ENCODE results near the gene PDLIM4. TPM values are rescaled to one million over a fixed set of nuclear protein-coding genes. Genes with fewer than 3 reads are reported as not detected.

PDLIM4 gene
- total RNA-seq, 1 donor from 2014 or later = 47.8 TPM

GRCh38 chr5:132293992-132294727 is 36.7 kb downstream of the PDLIM4 start, which contains the start of gene SLC22A4:
Gene SLC22A4 (plus strand): TSS chr5:132294394. CDS start chr5:132294617, 223 bp downstream.
- DNase-seq (ENCODE audit: extremely low spot score, unreplicated experiment) = peak; percentile 97
- Mint-ChIP-seq H3K27ac (ENCODE audit: unreplicated experiment) (peak within 1 kb of the TSS; percentile 96), H3K36me3 (ENCODE audit: unreplicated experiment) (no peaks in the 10 kb centered on the region), H3K9me3 (ENCODE audit: unreplicated experiment) (no peaks in the 10 kb centered on the region), H3K27me3 (ENCODE audit: unreplicated experiment) (no peaks in the 10 kb centered on the region), H3K4me3 (ENCODE audit: unreplicated experiment) (peak within 1 kb of the TSS; percentile 87), H3K4me1 (ENCODE audit: unreplicated experiment) (peaks cover 20% of the 10 kb centered on the region)
- no peak for TF ChIP-seq CTCF (IDR thresholded peaks at IDR 0.05)

- no peak for TF ChIP-seq CTCF (IDR thresholded peaks at IDR 0.05)
- H3K27me3 Mint-ChIP-seq (ENCODE audit: unreplicated experiment) = no peaks in the 10 kb centered on the region
- H3K4me3 Mint-ChIP-seq (ENCODE audit: unreplicated experiment) = peak overlapping the region; percentile 87
- H3K4me1 Mint-ChIP-seq (ENCODE audit: unreplicated experiment) = peaks cover 20% of the 10 kb centered on the region
- DNase-seq (ENCODE audit: extremely low spot score, unreplicated experiment) = peak; percentile 84
- no peaks in the 10 kb centered on the region for H3K36me3 Mint-ChIP-seq (ENCODE audit: unreplicated experiment)
- H3K27ac Mint-ChIP-seq (ENCODE audit: unreplicated experiment) = peak overlapping the region; percentile 85
- H3K9me3 Mint-ChIP-seq (ENCODE audit: unreplicated experiment) = no peaks in the 10 kb centered on the region
Measured at GRCh38 chr5:132294728-132295504, 37.4 kb downstream of the PDLIM4 start.

- H3K4me1 Mint-ChIP-seq (ENCODE audit: unreplicated experiment) = peaks cover 20% of the 10 kb centered on the region
- H3K9me3 Mint-ChIP-seq (ENCODE audit: unreplicated experiment) = no peaks in the 10 kb centered on the region
- TF ChIP-seq CTCF (IDR thresholded peaks at IDR 0.05) = no peak
- H3K4me3 Mint-ChIP-seq (ENCODE audit: unreplicated experiment) = peak overlapping the region; percentile 87
- H3K27ac Mint-ChIP-seq (ENCODE audit: unreplicated experiment) = no peak overlapping the region
- no peaks in the 10 kb centered on the region for H3K27me3 Mint-ChIP-seq (ENCODE audit: unreplicated experiment)
- H3K36me3 Mint-ChIP-seq (ENCODE audit: unreplicated experiment) = no peaks in the 10 kb centered on the region
- DNase-seq (ENCODE audit: extremely low spot score, unreplicated experiment) = peak; percentile 59
Measured at GRCh38 chr5:132295505-132296411, 38.3 kb downstream of the PDLIM4 start.

- TF ChIP-seq CTCF (IDR thresholded peaks at IDR 0.05) = no peak
- no peaks in the 10 kb centered on the region for H3K36me3 Mint-ChIP-seq (ENCODE audit: unreplicated experiment)
- no peaks in the 10 kb centered on the region for H3K27me3 Mint-ChIP-seq (ENCODE audit: unreplicated experiment)
- H3K4me1 Mint-ChIP-seq (ENCODE audit: unreplicated experiment) = peaks cover 20% of the 10 kb centered on the region
- H3K9me3 Mint-ChIP-seq (ENCODE audit: unreplicated experiment) = no peaks in the 10 kb centered on the region
- peak; percentile 77 for DNase-seq (ENCODE audit: extremely low spot score, unreplicated experiment)
- H3K4me3 Mint-ChIP-seq (ENCODE audit: unreplicated experiment) = no peak overlapping the region
- H3K27ac Mint-ChIP-seq (ENCODE audit: unreplicated experiment) = no peak overlapping the region
Measured at GRCh38 chr5:132296412-132297016, 39.0 kb downstream of the PDLIM4 start.

Data from osteocyte (in vitro differentiated cells).